HG02588 (cell line): ENCODE results near the gene RBM23.
"Not testable (repeated sequence)": the region's sequence is repeated elsewhere in the genome, so short reads cannot be mapped to it uniquely, and the experiment has no call there.

Experiments used
- ATAC-seq: cut with Tn5 transposase; IDR thresholded peaks from one replicate; pipeline ENCODE4 v1.9.1; 2021; ENCODE audit warnings: mild to moderate bottlenecking, moderate library complexity; ENCODE audit not compliant: unreplicated experiment

RBM23 gene

GRCh38 chr14:22918804-22919600, at the start of gene RBM23:
RBM23 (minus strand) TSS chr14:22919149.
- ATAC-seq: peak; percentile 87

DNA sequence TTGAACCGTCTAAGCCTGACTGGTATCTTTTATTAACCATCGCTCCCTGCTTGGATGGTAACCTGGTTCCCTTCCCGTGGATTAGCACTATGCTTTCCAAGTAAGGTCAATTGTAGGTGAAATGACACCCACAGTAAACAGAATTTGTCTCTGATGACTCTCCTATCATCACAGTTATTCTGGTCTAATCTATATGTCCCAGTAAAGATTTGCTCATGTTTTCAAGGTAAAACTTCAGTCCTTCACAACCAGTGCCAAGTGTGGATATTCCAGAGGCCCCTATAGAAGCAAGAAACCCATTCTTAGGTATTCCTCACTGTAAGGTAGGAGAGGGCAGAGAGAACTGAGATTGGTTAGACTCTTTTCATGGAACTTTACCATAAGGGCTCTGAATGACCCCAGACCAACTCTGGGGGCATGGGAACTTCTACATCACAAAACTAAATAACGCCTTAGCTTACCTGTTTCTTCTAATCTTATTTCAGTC, 47.9 kb upstream of the RBM23 start:
- ATAC-seq: no peak

- ATAC-seq: not testable (repeated sequence)
Measured at GRCh38 chr14:22965916-22966782, 47.2 kb upstream of the RBM23 start.

GRCh38 chr14:22962061-22962676, 43.2 kb upstream of the RBM23 start:
- ATAC-seq: no peak

GRCh38 chr14:22955702-22956569, 37.0 kb upstream of the RBM23 start:
- ATAC-seq: no peak

- no peak for ATAC-seq
Measured at GRCh38 chr14:22952418-22952817, 33.5 kb upstream of the RBM23 start.

- not testable (repeated sequence) for ATAC-seq
Measured at GRCh38 chr14:22951795-22952194, 32.8 kb upstream of the RBM23 start.

GRCh38 chr14:22945642-22946041, 26.7 kb upstream of the RBM23 start:
- no peak for ATAC-seq

DNA sequence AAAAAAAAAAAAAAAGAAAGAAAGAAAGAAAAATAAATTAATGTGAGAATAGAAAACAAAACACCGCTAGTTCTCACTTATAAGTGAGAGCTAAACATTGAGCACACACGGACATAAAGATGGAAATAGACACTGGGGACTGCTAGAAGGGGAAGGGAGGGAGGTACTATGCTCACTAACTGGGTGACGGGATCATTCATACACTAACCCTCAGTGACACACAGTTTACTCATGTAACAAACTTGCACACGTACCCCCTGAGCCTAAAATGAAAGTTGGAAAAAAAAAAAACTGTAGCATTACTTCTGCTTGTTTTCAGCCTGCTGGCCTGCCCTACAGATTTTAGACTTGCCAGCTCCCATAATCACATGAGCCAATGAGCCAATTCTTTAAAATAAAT, 20.7 kb upstream of the RBM23 start:
- no peak for ATAC-seq

- no peak for ATAC-seq
Measured at GRCh38 chr14:22935156-22935555, 16.2 kb upstream of the RBM23 start.

DNA sequence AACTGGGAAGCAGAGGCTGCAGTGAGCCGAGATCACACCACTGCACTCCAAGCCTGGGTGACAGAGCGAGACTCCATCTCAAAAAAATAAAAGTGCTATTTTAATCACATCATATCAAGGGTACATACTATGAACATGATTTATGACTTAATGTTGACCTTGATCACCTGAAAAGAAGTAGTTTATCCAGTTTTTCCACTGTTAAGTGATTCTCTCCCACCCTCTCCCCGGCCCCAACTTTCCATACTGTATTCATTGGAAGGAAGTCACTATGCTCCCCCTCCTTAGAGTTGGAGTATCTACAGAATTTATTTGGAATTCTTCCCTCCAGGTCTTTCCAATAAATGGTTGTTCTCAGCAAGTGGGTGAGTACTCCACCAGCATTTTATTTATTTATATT, 13.2 kb upstream of the RBM23 start:
- ATAC-seq: no peak

DNA sequence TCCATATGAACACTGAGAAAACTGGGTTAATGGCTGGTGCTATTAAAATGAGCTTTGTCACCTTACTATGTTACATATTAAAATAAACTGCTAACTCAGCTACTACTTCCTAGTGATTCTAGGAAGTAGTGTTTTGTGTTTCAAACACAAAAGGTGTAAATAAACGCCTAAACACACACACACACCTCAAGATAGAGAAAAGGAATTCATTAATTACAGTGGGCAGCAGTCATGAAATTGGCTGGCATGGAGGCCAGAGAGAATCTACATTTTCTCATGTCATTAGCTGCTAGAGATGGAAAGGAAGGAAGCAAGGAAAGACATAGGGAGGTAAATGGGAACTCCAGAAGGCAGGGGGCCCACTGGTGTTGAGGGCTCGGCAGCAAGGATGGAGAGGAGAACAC, 11.0 kb upstream of the RBM23 start:
- no peak for ATAC-seq

DNA sequence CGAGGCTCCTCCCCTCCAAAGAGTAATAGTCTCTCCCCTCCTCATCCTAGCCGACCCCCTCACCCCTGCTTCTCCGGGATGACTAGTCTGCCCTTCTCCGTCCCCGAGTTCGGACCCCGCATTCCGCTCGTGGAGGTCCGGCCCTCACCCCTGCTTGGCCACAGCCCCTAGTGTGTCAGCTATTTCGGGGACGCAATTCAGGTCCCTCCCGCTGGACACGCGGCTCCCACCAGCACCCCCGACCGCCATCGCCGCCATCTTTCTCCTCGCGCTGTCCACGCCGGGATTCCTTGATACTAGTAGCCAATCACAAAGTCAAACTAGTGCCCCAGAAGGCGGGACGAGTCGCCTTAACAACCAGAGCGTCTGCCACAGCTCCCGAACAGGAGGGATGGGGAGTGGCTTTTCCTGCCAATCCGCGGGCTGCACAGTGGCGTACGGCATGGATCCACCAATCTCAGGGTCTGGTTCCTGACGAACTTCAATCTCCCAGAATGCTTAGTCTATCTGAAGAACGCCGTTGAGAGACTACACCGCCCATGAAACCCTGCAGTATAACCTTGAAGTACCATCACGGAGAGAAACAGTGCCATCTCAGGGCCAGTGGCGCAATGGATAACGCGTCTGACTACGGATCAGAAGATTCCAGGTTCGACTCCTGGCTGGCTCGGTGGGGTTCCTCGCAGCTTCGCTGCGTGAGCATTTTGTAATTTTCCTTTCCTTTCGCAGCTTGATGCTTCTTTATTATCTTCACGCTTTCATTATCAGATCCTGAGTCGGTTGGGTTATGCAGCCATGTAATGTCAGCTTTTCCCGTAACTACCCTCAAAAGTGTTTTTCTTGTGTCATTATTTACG, 10.4 kb upstream of the RBM23 start, which contains the start of gene PRMT5:
Gene PRMT5 (minus strand): TSS at position 273 of the 857 bp plus-strand sequence. CDS start 15 bp downstream, at position 258.
- peak; percentile 92 for ATAC-seq

DNA sequence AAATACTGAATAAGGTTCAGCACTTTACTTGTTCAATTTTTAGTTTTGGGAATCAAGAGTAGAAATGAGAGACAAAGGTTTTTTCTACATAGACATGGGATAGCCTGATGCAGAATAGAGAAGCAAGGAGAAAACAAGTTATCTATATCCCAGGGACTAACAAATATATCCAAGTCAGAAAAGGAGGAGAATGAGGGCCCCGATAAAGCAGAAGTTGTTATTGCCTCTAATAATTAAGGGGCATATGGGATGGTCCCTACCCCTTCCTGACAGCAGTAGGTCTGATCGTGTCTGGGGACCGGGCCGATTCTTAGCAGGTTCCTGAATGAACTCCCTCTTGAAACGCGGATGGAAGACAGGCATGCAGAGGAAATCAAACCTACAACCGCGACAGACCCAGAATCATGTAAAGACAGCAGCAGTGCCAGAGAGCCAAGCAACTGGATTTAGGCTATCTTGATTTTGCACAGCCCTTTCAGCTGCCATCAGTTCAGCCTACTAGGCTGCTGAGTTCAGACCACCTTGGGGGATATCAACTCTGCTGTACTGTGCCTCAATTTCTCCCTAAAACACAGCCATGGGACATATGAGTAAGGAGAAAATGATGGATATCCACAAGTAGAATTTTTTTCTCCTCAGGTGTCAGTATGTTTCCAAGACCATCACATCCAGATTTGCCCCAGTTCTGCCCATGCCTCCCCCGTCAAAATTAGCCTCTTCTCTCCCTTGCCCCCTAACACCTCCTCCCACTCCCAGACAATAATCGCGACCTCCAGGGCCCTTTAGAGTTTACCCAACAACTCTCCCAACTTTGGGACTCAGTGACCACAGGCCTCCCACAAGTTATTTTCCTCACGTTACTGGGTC, 9.5 kb upstream of the RBM23 start:
- no peak for ATAC-seq

DNA sequence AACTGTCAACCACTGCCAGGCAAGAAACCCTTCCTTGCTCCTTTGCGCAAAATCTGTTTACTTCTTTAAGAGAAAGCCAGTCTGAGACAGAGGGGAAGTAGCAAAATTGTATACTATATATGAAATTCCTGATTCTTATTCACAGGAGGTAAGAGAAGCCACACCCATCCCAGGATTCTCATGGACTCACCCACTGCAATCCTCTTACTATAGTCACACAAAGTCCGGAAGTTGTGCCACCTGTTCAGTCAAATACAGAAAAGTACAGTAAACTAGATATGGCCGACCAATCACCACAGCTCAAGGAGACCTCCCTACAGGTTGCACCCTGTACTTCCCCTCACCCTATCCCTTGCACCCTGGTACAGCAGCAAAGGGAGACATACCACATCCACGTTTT, 7.4 kb upstream of the RBM23 start:
- no peak for ATAC-seq

DNA sequence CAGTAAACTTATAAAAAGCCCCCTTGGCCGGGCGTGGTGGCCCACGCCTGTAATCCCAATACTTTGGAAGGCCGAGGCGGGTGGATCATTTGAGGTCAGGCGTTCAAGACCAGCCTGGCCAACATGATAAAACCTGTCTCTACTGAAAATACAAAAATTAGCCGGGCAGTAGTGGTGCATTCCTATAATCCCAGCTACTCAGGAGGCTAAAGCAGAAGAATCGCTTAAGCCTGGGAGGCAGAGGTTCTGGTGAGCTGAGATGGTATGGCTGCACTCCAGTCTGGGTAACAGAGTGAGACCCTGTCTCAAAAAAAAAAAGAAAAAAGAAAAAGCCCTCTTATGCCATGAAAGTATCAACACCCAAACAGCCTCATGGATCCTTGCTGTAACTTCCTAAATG, 6.6 kb upstream of the RBM23 start:
- ATAC-seq: no peak

DNA sequence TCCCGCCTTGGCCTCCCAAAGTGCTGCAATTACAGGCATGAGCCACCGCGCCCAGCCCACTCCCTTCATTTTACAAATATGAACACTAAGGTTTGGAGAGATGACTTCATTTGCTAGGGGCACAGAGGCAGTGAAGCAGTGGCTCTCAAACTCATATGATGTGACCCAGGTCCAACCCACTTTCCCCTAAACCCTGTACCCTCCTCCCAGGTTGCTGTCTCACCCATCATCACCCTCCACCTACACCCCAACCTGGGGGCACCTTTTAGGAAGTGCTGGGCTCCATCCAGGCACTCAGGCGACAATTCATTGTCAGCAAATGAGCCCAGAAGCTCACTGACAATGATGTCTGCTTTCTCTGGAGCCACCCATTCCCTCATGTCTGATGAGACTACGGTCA, 4.8 kb upstream of the RBM23 start:
- ATAC-seq: no peak

GRCh38 chr14:22922294-22922693, 3.3 kb upstream of the RBM23 start:
- ATAC-seq: no peak
